ENCODE measurements around the gene KLHL18. TPM values are rescaled to one million over a fixed set of nuclear protein-coding genes. Genes with fewer than 3 reads are reported as not detected.

The KLHL18 gene
- polyA plus RNA-seq, 1 donor (not counting 4 experiments of a cell fraction or from before 2014, with no cell fraction given), result 33.4 TPM

DNA sequence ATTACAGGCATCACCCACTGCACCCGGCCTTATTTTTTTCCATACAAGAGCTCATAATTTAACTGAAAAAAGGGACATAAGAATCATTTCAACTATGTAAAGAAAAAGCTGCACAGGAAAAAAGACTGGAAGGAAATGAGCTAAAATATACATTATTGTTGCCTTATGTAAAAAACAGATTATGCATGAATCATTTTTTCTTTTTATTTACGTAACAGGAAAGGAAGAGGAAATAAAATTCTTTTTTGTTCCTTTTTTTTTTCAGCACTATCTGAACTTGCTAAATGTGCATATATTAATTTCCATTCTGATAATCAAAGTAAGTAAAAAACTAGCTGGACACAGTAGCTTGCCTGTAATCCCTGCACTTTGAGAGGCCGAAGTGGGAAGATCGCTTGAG, 12.2 kb upstream of the KLHL18 start:
- Histone ChIP-seq H3K4me1 (ENCODE audit: control insufficient read depth, extremely low read depth, insufficient read depth, low read length) (peaks cover 11% of the 10 kb centered on the region), H3K27ac (ENCODE audit: control insufficient read depth, insufficient read depth, low read length) (no peak overlapping the region), H3K36me3 (ENCODE audit: control insufficient read depth in 2 of 2, extremely low read depth in 1 of 2, insufficient read depth in 2 of 2, low read length in 2 of 2) (no peaks in the 10 kb centered on the region), H3K9me3 (ENCODE audit: control insufficient read depth, low read depth, low read length) (no peaks in the 10 kb centered on the region), H3K9ac (ENCODE audit: control insufficient read depth, extremely low read depth, insufficient read depth, low read length) (no peak overlapping the region), H3K4me2 (ENCODE audit: control insufficient read depth, extremely low read depth, insufficient read depth, low read depth, low read length) (no peak overlapping the region), H2AFZ (ENCODE audit: control insufficient read depth, low read length) (no peak overlapping the region), H3K79me2 (ENCODE audit: control insufficient read depth, insufficient read depth, low read length) (no peaks in the 10 kb centered on the region), H3K4me3 (ENCODE audit: control insufficient read depth in 2 of 3, extremely low read depth in 1 of 3, insufficient read depth in 2 of 3, low read depth in 1 of 3, low read length in 3 of 3) (no peak overlapping the region), H3K27me3 (ENCODE audit: control insufficient read depth, extremely low read depth, insufficient read depth, low read length) (no peaks in the 10 kb centered on the region), H3K9me1 (ENCODE audit: control insufficient read depth, extremely low read depth, insufficient read depth, low read length) (no peaks in the 10 kb centered on the region), H4K20me1 (ENCODE audit: control insufficient read depth, extremely low read depth, insufficient read depth, low read length) (no peaks in the 10 kb centered on the region)
- dilution Hi-C loops (cut with MboI; ENCODE audit: extremely low pct_ligation_motif_present, low sequenced_read_pairs), result no loop called here
- TF ChIP-seq EZH2 (IDR thresholded peaks at IDR 0.05; ENCODE audit: low read length), result no peak
- TF ChIP-seq, protein P1, sequence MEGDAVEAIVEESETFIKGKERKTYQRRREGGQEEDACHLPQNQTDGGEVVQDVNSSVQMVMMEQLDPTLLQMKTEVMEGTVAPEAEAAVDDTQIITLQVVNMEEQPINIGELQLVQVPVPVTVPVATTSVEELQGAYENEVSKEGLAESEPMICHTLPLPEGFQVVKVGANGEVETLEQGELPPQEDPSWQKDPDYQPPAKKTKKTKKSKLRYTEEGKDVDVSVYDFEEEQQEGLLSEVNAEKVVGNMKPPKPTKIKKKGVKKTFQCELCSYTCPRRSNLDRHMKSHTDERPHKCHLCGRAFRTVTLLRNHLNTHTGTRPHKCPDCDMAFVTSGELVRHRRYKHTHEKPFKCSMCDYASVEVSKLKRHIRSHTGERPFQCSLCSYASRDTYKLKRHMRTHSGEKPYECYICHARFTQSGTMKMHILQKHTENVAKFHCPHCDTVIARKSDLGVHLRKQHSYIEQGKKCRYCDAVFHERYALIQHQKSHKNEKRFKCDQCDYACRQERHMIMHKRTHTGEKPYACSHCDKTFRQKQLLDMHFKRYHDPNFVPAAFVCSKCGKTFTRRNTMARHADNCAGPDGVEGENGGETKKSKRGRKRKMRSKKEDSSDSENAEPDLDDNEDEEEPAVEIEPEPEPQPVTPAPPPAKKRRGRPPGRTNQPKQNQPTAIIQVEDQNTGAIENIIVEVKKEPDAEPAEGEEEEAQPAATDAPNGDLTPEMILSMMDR (optimal IDR thresholded peaks at IDR 0.05 in 1 of 3, IDR thresholded peaks at IDR 0.05 in 1 of 3, conservative IDR thresholded peaks at IDR 0.05 in 1 of 3; ENCODE audit: extremely low read depth in 1 of 3, insufficient read depth in 2 of 3, low read length in 3 of 3), result no peak
- no peak for DNase-seq (ENCODE audit: low read depth, low spot score)
- no peak for FAIRE-seq

- Histone ChIP-seq H3K9me3 (ENCODE audit: control insufficient read depth, low read depth, low read length) (no peaks in the 10 kb centered on the region), H3K9ac (ENCODE audit: control insufficient read depth, extremely low read depth, insufficient read depth, low read length) (no peak overlapping the region), H3K4me3 (ENCODE audit: control insufficient read depth in 2 of 3, extremely low read depth in 1 of 3, insufficient read depth in 2 of 3, low read depth in 1 of 3, low read length in 3 of 3) (no peak overlapping the region), H3K4me1 (ENCODE audit: control insufficient read depth, extremely low read depth, insufficient read depth, low read length) (no peaks in the 10 kb centered on the region), H3K27me3 (ENCODE audit: control insufficient read depth, extremely low read depth, insufficient read depth, low read length) (no peaks in the 10 kb centered on the region), H3K4me2 (ENCODE audit: control insufficient read depth, extremely low read depth, insufficient read depth, low read depth, low read length) (no peak overlapping the region), H2AFZ (ENCODE audit: control insufficient read depth, low read length) (no peak overlapping the region), H3K36me3 (ENCODE audit: control insufficient read depth in 2 of 2, extremely low read depth in 1 of 2, insufficient read depth in 2 of 2, low read length in 2 of 2) (no peaks in the 10 kb centered on the region), H3K9me1 (ENCODE audit: control insufficient read depth, extremely low read depth, insufficient read depth, low read length) (no peaks in the 10 kb centered on the region), H3K79me2 (ENCODE audit: control insufficient read depth, insufficient read depth, low read length) (no peaks in the 10 kb centered on the region), H4K20me1 (ENCODE audit: control insufficient read depth, extremely low read depth, insufficient read depth, low read length) (no peaks in the 10 kb centered on the region), H3K27ac (ENCODE audit: control insufficient read depth, insufficient read depth, low read length) (no peak overlapping the region)
- DNase-seq (ENCODE audit: low read depth, low spot score), result no peak
- dilution Hi-C loops (cut with MboI; ENCODE audit: extremely low pct_ligation_motif_present, low sequenced_read_pairs), result no loop called here
- no peak for FAIRE-seq
- TF ChIP-seq EZH2 (IDR thresholded peaks at IDR 0.05; ENCODE audit: low read length), result no peak
- TF ChIP-seq, protein P1 (optimal IDR thresholded peaks at IDR 0.05 in 1 of 3, IDR thresholded peaks at IDR 0.05 in 1 of 3, conservative IDR thresholded peaks at IDR 0.05 in 1 of 3; ENCODE audit: extremely low read depth in 1 of 3, insufficient read depth in 2 of 3, low read length in 3 of 3), result no peak
Observed at GRCh38 chr3:47273564-47273963, 9.2 kb upstream of the KLHL18 start.
